NCI-H748 (cell line): ENCODE data around the gene GPR161.

Experiments used
- DNase-seq: peaks from one replicate; lab custom pipeline; 2025; ENCODE audit not compliant: unreplicated experiment; lab: John Stamatoyannopoulos, UW

GPR161 gene

DNA sequence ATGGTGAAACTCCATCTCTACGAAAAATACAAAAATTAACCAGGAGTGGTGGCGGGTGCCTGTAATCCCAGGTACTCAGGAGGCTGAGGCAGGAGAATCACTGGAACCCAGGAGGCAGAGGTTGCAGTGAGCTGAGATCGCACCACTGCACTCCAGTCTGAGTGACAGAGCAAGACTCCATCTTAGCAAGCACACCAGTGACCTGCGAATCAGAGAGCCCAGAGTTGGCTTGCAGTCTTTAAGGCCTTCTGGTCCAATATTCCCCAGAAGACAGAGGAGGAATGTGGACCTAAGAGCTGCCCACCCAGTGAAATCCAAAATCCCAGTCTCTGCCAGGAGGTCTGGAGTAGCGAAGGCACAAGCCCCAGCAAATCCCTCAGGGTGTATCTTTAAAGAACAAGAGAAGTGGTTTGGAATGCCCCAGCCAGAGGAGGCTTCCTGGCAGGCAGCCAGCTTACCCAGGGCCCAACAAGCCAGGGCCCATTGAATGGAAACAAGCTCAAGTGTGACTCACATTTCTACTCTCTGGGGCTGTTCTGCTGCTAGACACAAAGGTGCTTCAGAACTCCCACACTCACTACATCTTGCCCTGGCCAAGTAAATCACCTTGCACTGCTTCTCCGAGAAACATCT, 23.9 kb downstream of the GPR161 start:
- DNase-seq = peak; percentile 35

DNA sequence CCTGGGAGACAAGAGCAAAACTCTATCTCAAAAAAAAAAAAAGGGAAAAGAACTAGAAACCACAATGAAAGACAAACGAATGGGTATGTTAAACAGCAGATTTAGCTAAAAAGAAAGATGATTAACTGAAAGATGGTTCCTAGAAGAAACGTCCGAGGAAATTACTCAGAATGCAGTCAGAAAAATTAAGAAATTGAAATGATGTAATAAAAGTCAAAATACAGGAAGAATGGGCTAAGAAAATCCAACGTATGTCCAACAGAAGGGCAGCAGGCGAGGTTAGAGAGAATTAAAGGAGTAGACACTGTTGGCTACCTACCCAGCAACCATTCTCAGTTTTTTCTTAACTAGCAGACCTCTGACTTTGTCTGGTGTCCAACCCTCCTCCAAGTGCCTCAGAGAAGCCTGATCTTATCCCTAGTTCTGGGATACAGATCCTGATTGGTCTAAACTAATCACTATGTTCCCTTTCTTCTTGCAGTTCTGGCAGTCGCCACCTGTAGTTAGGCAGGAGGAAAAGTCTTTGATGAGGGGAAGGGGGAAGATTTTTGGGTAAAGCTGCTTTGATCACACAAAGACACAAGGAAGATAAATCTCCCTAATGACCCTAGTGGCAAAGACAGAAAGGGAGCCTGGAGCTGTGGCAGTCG, 25.7 kb downstream of the GPR161 start:
- DNase-seq = no peak

DNA sequence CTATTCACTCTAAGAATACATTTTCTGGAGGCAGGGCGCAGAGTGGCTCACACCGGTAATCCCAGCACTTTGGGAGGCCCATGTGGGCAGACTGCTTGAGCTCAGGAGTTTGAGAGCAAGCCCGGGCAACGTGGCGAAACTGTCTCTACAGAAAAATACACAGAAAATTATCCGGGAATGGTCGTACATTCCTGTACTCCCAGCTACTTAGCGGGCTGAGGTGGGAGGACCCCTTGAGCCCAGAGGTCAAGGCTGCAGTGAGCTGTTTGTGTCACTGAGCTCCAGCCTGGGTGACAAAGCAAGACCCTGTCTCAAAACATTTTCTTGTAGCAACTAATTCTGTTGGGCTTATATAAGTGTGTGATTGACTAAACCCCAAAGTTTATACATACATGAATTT, 30.5 kb downstream of the GPR161 start:
- DNase-seq = no peak

DNA sequence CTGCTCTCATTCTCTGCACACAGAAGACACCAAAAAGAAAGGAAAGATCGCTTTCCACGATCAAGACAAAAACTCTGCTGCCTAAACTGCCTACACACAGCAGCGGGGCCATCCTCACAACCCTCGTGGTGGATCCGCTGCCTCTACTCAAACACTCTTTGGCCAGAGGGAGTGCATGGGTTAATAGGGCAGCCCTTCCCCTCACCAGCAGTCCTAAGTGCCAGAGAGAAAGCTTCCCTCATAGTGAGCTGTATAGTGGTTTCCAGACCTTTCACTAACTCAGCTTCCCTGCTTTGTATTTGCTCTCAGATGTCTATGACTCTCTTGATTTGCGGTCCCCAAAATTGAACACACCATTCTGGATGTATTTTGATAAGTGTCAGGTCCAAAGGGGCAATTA, 30.9 kb downstream of the GPR161 start:
- DNase-seq = no peak

DNA sequence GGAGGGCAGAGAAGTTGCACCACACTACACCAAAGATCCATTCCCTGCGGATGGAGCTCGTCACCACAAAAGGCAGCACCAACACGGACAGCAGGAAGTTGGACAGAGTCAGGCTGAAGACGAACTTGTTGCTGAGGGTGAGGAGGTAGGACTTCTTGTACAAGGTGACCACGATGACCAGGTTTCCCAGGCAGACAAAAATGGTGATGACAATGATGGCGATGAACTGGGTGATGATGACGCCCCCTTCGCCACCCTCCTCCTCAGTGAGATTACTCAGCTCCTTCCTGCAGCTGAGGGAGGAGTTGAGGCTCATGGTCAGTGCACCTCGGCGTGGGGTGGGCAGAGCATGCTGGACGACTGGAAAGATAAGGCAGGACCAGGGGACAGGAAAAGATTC, 32.2 kb downstream of the GPR161 start:
- DNase-seq = no peak

DNA sequence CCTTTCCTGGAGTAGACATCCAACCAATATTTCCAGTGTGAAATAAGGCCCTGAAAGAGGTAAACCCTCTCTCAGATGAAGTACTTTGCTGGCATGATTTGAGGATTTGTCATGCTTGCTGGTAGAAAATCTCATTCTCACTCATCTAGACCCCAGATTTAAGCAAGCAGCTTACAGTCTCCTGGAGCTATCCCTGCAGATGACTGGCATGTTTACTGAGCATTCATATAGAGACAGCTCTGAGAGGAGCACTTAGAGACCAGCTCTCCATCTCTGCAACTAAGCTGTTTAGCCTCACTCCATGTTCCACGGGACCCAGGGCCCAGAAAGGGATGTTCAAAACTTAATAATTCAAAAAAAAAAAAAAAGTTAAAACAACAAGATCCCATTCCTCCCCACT, 34.2 kb downstream of the GPR161 start:
- DNase-seq = no peak

DNA sequence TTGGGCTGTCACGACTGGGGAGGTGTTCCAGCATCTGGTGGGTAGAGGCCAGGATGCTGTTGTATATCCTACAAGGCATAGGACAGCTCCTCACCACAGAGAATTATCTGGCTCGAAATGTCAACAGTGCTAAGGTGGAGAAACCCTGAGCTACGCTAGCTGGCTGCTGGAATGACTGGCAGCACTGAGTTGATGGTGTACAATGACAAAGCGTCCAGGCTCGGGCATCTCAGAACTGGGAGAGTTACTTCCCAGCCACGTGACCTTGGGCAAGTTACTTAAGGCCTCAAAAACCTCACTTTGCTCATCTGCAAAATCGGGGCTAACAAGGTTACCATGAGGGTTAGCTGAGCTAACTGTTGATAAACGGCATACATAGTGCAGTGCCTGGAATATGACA, 35.4 kb downstream of the GPR161 start:
- no peak for DNase-seq

DNA sequence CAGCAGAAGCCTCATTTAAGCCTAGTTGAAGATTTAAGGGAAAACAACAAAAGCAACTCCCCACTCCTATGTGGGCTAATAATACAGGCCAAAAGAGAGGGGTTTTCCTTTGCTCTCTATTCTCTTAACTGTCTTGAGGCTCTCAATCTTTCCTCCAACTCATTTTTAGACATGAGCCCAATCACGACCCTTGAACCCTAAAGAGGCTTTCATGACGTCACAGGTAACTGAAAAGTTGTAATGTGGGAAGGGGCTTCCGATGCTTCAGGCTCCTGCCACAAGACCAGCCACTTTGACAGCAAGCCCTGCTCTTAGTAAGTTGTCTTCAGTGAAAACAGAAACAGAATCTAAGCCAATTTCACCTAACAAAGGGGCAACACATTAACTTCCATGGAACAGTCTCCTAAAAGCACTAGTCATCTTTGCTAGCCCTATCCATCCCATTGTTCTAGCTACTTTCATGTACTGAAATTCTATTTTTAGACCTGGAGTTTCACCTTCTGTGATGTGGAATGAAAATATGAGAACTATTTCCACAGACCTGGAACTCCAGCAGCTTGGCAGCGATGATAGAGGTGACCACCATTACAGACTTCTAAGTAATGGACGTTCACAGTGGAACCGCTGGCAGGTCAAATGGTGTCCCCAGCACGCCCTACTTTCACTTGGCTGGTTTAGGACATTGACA, 36.3 kb downstream of the GPR161 start:
- no peak for DNase-seq

DNA sequence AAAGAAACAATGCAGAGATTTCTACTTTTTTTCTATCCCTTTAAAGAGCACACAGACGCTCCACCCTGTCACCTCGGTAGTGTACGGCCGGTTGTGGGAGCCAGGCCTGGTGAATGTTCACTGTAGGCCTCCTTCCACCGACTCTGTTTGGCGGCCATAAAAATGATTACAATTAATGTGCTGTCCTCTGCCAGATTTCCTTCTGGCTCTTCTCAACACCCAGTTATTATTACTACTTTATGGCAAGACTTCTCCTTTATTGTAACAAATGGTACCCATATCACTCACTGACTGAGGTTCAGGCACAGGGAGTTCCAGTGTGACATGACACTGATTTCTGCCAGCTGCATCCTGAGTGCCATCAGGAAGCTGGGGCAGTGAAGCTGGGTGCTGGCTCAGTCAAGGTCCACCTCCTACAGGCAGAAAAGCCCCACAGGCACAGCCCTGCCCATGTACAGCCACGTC, 37.4 kb downstream of the GPR161 start:
- DNase-seq = no peak

DNA sequence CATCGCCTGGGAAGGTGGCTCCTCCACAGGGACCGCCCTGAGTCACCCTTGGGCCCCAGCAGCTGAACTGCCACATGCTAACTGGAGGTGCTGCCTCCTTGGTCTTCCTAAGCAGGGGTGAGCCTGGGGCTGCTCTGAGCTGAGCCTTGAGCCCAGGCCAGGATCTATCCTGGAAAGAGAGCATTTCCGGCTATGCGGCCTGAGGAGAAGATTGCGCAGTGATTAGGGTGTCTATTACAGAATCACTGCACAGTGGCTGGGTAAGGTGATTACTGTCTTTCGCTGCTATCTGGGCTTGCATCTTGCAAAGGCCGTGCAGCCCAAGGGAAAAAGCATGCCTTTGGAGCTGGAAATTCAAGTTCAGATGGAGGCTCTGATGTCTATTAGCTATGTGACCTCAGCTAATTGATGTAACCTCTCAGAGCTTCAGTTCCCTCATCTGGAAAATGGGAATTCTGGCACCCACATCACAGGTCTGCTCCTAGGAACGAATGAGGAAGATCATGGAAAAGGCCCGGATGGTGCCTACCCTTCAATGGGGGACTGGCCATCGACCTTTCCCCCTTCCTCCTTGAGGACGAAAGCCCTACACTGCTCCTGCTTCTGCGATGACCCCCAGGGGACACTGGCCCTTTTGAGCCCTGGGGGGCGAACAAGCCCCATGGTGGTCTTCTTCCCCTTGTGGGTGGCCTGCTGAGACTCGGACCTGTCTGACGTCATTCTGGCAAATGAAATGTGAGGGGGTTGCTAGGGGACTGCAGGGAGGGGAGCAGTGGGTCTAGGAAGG, 38.0 kb downstream of the GPR161 start:
- DNase-seq = no peak

DNA sequence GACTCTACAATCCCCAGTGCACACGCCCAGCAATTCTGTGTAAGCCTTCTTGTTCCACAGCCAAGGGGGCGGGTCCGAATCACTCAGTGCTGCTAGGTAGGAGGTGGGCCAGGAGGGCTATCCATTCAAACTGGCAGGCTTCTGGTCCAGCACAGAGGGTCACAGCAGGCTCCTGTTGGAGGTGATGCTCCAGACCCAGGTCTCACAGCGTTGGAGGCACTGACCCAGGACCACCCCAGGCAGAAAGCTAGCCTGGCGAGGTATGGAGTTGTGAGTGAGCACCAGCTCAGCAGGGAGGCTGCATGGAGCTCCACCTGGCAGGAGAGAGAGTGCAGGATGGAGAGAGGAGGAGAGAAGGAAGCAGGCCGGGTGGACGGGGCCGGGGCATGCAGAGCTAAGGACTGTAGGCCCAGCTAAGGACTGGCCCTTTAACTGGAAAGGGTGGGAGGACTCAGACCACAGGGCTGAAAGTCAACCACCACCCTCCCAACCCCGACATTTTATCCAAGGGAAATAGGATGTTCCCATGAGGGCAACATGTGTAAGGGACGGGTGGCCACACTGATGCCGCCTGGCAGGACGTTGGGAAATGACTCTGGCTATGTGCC, 38.7 kb downstream of the GPR161 start:
- no peak for DNase-seq

DNA sequence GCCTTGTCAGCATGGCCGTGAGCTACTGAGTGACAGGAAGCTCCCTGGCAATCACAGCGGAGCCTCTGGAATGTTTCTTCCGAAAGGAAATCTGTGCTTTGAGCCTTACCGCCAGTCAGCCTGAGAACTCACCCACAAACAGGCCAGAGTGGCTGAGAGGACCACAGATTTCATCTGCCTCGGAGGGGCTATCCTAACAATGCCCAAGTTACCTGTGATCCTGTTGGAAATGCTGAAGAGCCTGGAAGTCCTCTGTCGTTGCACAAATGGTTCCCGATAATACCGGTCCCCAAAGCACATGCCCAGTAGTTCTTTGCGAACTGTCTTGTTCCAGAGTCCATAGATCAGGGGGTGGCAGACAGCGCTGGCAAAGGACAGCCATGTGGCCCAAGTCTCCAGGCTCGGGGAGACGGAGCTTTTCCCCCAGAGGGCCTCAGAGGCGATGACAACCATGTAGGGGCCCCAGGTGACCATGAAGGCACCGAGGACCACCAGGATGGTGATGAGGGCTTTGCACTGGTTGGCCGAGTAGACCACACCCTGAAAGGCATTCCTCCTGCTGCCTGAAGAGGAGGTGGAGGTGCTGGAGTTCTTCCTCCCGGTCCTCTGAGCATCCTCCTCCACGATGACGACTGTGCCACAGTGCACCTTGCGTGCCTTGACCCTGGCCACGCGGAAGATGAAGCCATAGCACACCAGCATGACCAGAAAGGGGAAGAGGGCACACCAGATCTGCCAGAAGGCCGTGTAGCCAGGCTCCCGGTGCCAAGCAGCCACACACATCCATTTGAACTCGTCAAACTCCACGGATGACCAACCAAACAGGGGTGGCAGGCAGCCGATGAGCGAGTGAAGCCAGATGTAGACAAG, 40.2 kb downstream of the GPR161 start:
- no peak for DNase-seq

DNA sequence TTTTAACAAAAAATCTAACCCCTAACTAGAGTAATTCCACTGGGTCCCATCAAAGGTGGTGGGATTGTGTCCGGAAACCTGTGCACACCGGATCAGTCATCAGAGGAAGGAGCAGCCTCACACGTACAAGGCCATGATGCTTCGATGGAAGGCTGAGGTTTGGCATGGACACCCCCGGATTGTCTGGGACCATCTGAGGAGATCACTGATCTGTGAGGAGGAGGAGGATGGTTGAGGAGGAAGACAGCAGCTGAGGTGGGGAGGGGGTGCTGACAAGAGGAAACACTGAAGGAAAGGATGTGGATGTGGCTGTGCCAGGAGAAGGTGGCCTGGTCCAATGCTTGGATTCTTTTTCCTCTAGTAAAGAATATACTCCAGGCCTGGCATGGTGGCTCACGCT, 41.3 kb downstream of the GPR161 start:
- DNase-seq = no peak

DNA sequence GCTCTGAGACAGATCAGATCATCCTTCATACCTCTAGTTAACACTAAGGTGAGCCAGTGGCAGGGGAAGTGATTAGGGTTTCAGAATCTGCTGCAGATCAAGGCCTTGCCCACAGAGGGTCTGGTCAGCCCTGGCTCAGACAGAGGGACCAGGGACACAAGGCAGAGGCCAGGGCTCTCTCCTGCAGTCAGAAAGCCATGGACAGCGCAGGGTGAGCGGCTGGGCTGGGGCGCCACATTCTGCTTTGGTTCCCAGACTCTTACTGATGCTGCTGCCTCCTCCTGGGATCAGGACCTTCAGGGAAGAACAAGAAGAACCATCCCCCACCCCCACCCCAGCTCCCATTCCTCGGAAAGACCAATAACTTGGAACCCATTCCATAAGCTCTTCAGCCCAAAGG, 43.1 kb downstream of the GPR161 start:
- DNase-seq = no peak

DNA sequence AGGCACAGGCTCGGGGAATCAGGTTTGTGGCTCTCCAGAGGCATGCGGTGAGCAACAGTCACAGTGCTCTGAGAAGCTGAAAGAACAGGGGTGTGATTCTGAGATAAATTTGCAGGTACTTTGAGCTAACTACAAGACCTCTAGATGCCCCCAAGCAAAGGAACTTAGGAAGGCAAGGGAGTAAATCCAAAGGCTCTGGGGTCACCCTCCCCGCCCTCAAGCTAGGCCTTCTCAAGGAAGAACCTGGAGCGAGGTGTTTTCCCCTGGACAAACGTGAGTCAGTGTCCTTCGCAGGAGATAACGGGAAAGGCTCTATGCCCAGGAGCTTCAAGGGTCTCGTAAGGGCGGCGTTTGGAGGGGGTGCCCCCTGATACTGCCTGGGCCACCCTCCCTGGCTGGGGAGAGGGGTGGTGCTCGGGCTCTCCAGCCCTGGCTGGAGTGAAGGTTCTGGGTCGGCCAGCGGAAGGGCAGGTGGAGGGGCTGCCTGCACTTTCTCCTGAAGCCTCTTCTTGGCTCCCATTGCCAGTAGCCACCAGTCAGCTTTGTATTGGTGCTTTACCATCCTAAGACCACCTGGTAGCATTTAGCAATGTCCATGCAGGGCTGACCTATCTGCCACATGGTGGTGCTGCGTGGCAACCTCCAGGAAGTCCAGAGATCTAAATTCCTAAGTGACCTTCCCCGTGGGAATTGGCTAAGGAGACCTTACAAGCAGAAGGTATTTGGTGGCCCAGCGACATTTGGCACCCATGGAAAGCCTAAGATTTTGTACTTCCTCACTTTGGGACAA, 44.0 kb downstream of the GPR161 start:
- peak; percentile 23 for DNase-seq

DNA sequence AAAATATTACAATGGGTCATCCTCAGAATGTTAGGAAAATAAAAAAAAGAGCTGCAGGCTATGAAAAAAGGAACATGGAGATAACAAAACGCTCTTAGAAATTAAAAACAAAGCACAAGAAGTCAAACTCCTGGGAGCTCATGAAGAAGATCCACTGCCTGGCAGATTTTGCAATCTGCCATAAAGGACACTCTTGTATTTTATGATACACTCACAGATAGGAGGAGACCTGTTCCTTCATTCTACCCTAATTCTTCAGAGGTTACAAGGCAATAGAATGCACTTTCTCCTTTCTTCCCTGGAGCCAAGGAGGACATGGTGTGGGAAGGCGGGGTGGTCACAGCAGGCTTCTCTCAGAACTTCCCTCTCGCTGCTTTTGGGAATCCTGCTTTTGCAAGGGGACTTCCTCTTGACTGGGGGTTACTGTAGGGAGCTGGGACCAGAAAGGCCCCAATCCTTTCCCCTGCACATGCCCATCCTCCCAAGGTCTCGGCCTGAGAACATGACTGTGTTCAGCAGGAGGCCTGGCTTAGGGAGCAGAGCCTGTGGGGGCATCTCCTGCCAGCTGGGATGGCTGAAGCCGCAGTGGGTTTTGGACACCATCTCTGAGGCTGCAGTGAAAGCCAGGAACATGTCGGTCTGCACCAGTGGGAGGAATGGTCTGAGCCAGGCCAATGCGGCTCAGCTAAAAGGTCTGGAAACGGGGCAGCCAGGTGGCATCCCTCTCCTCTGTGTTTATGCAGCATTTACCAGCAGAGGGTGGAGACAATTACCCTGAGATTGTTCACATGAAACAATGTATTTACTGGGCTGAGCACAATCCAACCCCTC, 44.8 kb downstream of the GPR161 start:
- no peak for DNase-seq

DNA sequence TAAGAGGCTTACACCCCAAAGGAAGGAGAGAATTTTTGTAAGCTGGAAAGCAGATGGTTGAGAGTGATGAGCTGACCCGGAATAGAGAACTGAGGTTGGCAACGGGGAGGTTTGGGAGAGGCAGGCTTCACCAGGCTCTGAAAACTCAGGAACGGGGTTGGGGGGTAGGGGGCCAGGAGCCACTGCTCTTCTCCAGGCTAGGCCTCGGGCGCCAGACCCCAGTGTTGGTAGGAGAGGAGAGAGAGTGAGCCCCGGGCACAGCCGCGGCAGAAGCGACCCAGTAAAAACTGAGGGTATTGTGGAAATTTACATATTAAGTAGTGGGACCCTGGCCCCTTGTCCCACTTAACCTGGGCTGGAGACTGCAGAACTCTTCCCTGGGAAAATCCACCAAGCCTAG, 45.7 kb downstream of the GPR161 start:
- DNase-seq = no peak

DNA sequence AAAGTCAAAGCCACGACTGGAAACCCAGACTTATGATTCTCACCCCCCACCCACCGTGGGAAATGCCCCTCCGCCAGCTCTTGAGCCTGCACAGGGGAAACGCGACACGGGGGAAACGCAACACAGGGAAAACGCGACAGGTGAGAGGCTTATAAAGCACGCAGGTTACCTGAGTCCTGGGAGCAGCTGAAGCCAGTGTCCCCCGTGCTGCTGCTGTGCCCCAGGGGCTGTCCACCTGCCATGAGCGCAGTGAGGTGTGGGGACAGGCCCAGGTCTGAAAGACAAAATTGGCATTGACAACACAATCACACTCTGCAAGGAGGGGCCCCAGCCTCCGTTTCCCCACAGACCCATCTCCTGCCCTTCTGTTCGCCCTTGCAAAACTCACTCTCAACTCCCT, 46.3 kb downstream of the GPR161 start:
- DNase-seq = no peak

DNA sequence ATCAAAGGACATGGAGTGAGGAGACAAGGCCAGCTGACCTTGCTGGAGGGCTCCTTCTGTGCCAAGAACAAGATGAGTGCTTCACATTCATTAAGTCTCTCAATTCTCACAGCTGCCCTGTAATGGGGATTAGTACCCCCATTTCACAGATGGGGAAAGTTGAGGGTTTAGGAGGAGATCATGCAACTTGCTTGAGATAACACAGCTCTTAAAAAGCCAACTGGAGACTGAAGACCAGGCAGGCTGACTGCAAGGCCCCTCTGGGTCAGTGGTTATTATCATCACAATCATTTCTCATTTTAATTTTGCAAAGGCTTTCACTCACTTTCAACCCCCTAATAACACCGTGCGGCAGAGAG, 46.8 kb downstream of the GPR161 start:
- no peak for DNase-seq
